HEK293 (cell line): ENCODE results near the gene SET.

Source experiments
- CTCF ChIA-PET: fragments of 350-600 bp; formaldehyde crosslinking; extraction: SDS; loops from one replicate; lab custom pipeline; 2021; ENCODE audit warnings: antibody characterized with exemption; lab: Yijun Ruan, JAX
- POLR2A ChIA-PET: fragments of 300-600 bp; formaldehyde crosslinking; extraction: SDS; loops from one replicate; lab custom pipeline; 2020; ENCODE audit warnings: antibody characterized with exemption, inconsistent platforms; lab: Yijun Ruan, JAX
- H3K27ac ChIP-seq: fragments of 200-500 bp; sonication (Bioruptor generic); 2 replicates; pipeline ENCODE4 v1.5.1; 2014; ENCODE audit warnings: low read depth, low read length, control low read depth, inconsistent platforms; ENCODE audit errors: extremely low read depth
- H3K36me3 ChIP-seq, 2 experiments: fragments of 200-500 bp in 1 of 2; sonication (Bioruptor generic) in 1 of 2; 1 replicate in 1 of 2; 2 replicates in 1 of 2; pipeline ENCODE4 v1.5.1; 2014 to 2017; ENCODE audit warnings: inconsistent platforms in 2 of 2, low read length in 2 of 2; ENCODE audit not compliant: control insufficient read depth in 2 of 2, insufficient read depth in 1 of 2
- H3K4me1 ChIP-seq: fragments of 200-500 bp; sonication (Bioruptor generic); 2 replicates; pipeline ENCODE4 v1.5.1; 2014; ENCODE audit warnings: mild to moderate bottlenecking, low read length, inconsistent platforms; ENCODE audit not compliant: control insufficient read depth, insufficient read depth
- H3K4me3 ChIP-seq: 2 replicates; pipeline ENCODE4 v1.5.1; 2011; ENCODE audit warnings: low read depth, mild to moderate bottlenecking, control low read depth, low read length, moderate library complexity
- H3K9me3 ChIP-seq: fragments of 200-500 bp; sonication (Bioruptor generic); 2 replicates; pipeline ENCODE4 v1.5.1; 2014; ENCODE audit warnings: low read depth, low read length, inconsistent platforms; ENCODE audit not compliant: control insufficient read depth, insufficient read depth
- EGR2 ChIP-seq: fragments of 450-650 bp; formaldehyde crosslinking; IDR thresholded peaks from 2 replicates; pipeline ENCODE4 v1.5.1; 2016; ENCODE audit warnings: low read depth, missing biosample characterization, missing genetic modification characterization
- FEZF1 ChIP-seq: fragments of 450-650 bp; formaldehyde crosslinking; IDR thresholded peaks from 2 replicates; pipeline ENCODE4 v1.5.1; 2016; ENCODE audit warnings: missing biosample characterization, missing genetic modification characterization
- GFI1B ChIP-seq: fragments of 450-650 bp; formaldehyde crosslinking; IDR thresholded peaks from 2 replicates; pipeline ENCODE4 v1.5.1; 2016; ENCODE audit warnings: missing biosample characterization, missing genetic modification characterization
- GLIS1 ChIP-seq: fragments of 450-650 bp; formaldehyde crosslinking; IDR thresholded peaks from 2 replicates; pipeline ENCODE4 v1.5.1; 2016; ENCODE audit warnings: missing biosample characterization, missing genetic modification characterization
- HOXA7 ChIP-seq: sonication (generic); formaldehyde crosslinking; IDR thresholded peaks from 2 replicates; pipeline ENCODE4 v1.8.1; 2022; ENCODE audit warnings: missing genetic modification reagents, borderline replicate concordance
- PRDM10 ChIP-seq: fragments of 450-650 bp; formaldehyde crosslinking; IDR thresholded peaks from 2 replicates; pipeline ENCODE4 v1.5.1; 2016; ENCODE audit warnings: missing biosample characterization, missing genetic modification characterization
- PRDM2 ChIP-seq: fragments of 450-650 bp; formaldehyde crosslinking; IDR thresholded peaks from 2 replicates; pipeline ENCODE4 v1.5.1; 2016; ENCODE audit warnings: missing biosample characterization, missing genetic modification characterization, borderline replicate concordance
- SETDB1 ChIP-seq: IDR thresholded peaks from one replicate; pipeline ENCODE4 v1.6.1; 2017; ENCODE audit warnings: mild to moderate bottlenecking, low read length, moderate library complexity, mixed read lengths; ENCODE audit not compliant: insufficient read length
- SP3 ChIP-seq: fragments of 450-650 bp; formaldehyde crosslinking; IDR thresholded peaks from 2 replicates; pipeline ENCODE4 v1.5.1; 2016; ENCODE audit warnings: missing biosample characterization, missing genetic modification characterization
- TRIM28 ChIP-seq: IDR thresholded peaks from 2 replicates; pipeline ENCODE4 v1.6.1; 2011; ENCODE audit warnings: low read length, control low read depth, borderline replicate concordance
- YY2 ChIP-seq: fragments of 450-650 bp; formaldehyde crosslinking; IDR thresholded peaks from 2 replicates; pipeline ENCODE4 v1.5.1; 2016; ENCODE audit warnings: missing biosample characterization, missing genetic modification characterization
- ZBTB17 ChIP-seq: fragments of 450-650 bp; formaldehyde crosslinking; IDR thresholded peaks from 2 replicates; pipeline ENCODE4 v1.5.1; 2016; ENCODE audit warnings: missing biosample characterization, missing genetic modification characterization
- ZBTB48 ChIP-seq: fragments of 450-650 bp; formaldehyde crosslinking; IDR thresholded peaks from 2 replicates; pipeline ENCODE4 v1.5.1; 2016; ENCODE audit warnings: missing biosample characterization, missing genetic modification characterization
- ZFHX2 ChIP-seq: fragments of 450-650 bp; formaldehyde crosslinking; conservative IDR thresholded peaks from 2 replicates; pipeline ENCODE4 v1.5.1; 2016; ENCODE audit warnings: missing biosample characterization, missing genetic modification characterization
- ZNF274 ChIP-seq, 2 experiments: fragments of 200-500 bp in 1 of 2; fragments of 450-650 bp in 1 of 2; sonication (Bioruptor generic) in 1 of 2; formaldehyde crosslinking in 1 of 2; IDR thresholded peaks; 2 replicates each; pipeline versions ENCODE4 v1.5.1 to v1.6.1; 2014 to 2016; ENCODE audit warnings: borderline replicate concordance in 1 of 2, inconsistent platforms in 1 of 2, low read length in 1 of 2, missing biosample characterization in 1 of 2, missing genetic modification characterization in 1 of 2
- ZNF324 ChIP-seq: fragments of 450-650 bp; formaldehyde crosslinking; IDR thresholded peaks from 2 replicates; pipeline ENCODE4 v1.5.1; 2016; ENCODE audit warnings: missing biosample characterization, missing genetic modification characterization
- ZNF350 ChIP-seq: fragments of 450-650 bp; formaldehyde crosslinking; IDR thresholded peaks from 2 replicates; pipeline ENCODE4 v1.5.0; 2017; ENCODE audit warnings: missing biosample characterization, mild to moderate bottlenecking, missing genetic modification characterization
- ZNF37A ChIP-seq: fragments of 450-650 bp; IDR thresholded peaks from 2 replicates; pipeline ENCODE4 v1.5.1; 2018; ENCODE audit warnings: missing biosample characterization, missing genetic modification characterization
- ZNF449 ChIP-seq: fragments of 450-650 bp; formaldehyde crosslinking; IDR thresholded peaks from 2 replicates; pipeline ENCODE4 v1.5.1; 2017; ENCODE audit warnings: missing biosample characterization, mild to moderate bottlenecking, missing genetic modification characterization, moderate library complexity
- ZNF544 ChIP-seq: fragments of 450-650 bp; formaldehyde crosslinking; IDR thresholded peaks from 2 replicates; pipeline ENCODE4 v1.5.0; 2017; ENCODE audit warnings: missing biosample characterization, missing genetic modification characterization
- ZNF558 ChIP-seq: fragments of 450-650 bp; formaldehyde crosslinking; IDR thresholded peaks from 2 replicates; pipeline ENCODE4 v1.5.1; 2016; ENCODE audit warnings: missing biosample characterization, missing genetic modification characterization
- ZNF600 ChIP-seq: fragments of 450-650 bp; formaldehyde crosslinking; IDR thresholded peaks from 2 replicates; pipeline ENCODE4 v1.5.1; 2016; ENCODE audit warnings: missing biosample characterization, missing genetic modification characterization
- ZNF621 ChIP-seq: fragments of 450-650 bp; formaldehyde crosslinking; IDR thresholded peaks from 2 replicates; pipeline ENCODE4 v1.5.1; 2017; ENCODE audit warnings: missing biosample characterization, missing genetic modification characterization
- ZNF664 ChIP-seq: fragments of 450-650 bp; formaldehyde crosslinking; IDR thresholded peaks from 2 replicates; pipeline ENCODE4 v1.5.1; 2016; ENCODE audit warnings: missing biosample characterization, missing genetic modification characterization
- ZNF747 ChIP-seq: fragments of 450-650 bp; formaldehyde crosslinking; IDR thresholded peaks from 2 replicates; pipeline ENCODE4 v1.5.1; 2016; ENCODE audit warnings: missing biosample characterization, missing genetic modification characterization
- ZNF843 ChIP-seq: fragments of 450-650 bp; formaldehyde crosslinking; IDR thresholded peaks from 2 replicates; pipeline ENCODE4 v1.5.1; 2016; ENCODE audit warnings: missing biosample characterization, missing genetic modification characterization
- ZSCAN30 ChIP-seq: fragments of 450-650 bp; IDR thresholded peaks from 2 replicates; pipeline ENCODE4 v1.5.1; 2018; ENCODE audit warnings: missing biosample characterization, mild to moderate bottlenecking, missing genetic modification characterization, moderate library complexity

The SET gene

GRCh38 chr9:128703616-128704355, 14.8 kb downstream of the SET start:
- peak overlapping the region; percentile 80; the same call in 1 of the 2 replicates for H3K27ac ChIP-seq
- H3K4me1 ChIP-seq = no peaks in the 10 kb centered on the region
- ChIA-PET CTCF (interaction anchor here (1.3 to 1.4 kb wide), 2 partner anchors 13 to 69 kb away, joined by 3 read pairs; no protein-coding TSS in a partner anchor), POLR2A (interaction anchor here (0.6 to 3.7 kb wide), 3 partner anchors 15 to 82 kb away, joined by 3 to 22 read pairs (median 4); partner anchors contain the start of genes SET and ZDHHC12)
- no peaks in the 10 kb centered on the region for H3K9me3 ChIP-seq
- peak overlapping the region; percentile 79 for H3K4me3 ChIP-seq
- H3K36me3 ChIP-seq = peaks cover 0 to 27% of the 10 kb centered on the region in 2 experiments; a peak in 2 of 3 replicates
- TF ChIP-seq ZNF449 (tag by site-specific recombination) = peak; percentile 70
- no peak for TF ChIP-seq ZNF843 (tag by site-specific recombination)
- no peak for TF ChIP-seq ZNF558 (tag by site-specific recombination)
- no peak for TF ChIP-seq FEZF1 (tag by site-specific recombination)
- no peak for TF ChIP-seq ZNF544
- TF ChIP-seq TRIM28 = no peak
- 0 out of 2 replicates have a peak, but pooled peaks have one; percentile 4 for TF ChIP-seq YY2 (tag by site-specific recombination)
- TF ChIP-seq ZNF37A (tag by site-specific recombination) = no peak
- 0 out of 2 replicates have a peak, but pooled peaks have one; percentile 32 for TF ChIP-seq SP3 (tag by site-specific recombination)
- no peak for TF ChIP-seq ZNF621
- no peak for TF ChIP-seq ZSCAN30 (tag by site-specific recombination)
- no peak for TF ChIP-seq EGR2 (tag by site-specific recombination)
- TF ChIP-seq ZNF324 (tag by site-specific recombination) = no peak
- TF ChIP-seq ZNF664 (tag by site-specific recombination) = no peak
- TF ChIP-seq ZFHX2 (tag by site-specific recombination) = 0 out of 2 replicates have a peak, but pooled peaks have one; percentile 4
- no peak for TF ChIP-seq SETDB1
- TF ChIP-seq GFI1B (tag by site-specific recombination) = 0 out of 2 replicates have a peak, but pooled peaks have one; percentile 4
- TF ChIP-seq GLIS1 = no peak
- no peak for TF ChIP-seq HOXA7 (CRISPR knock-in tag)
- 0 out of 2 replicates have a peak, but pooled peaks have one; percentile 4 for TF ChIP-seq ZBTB17 (tag by site-specific recombination)
- TF ChIP-seq ZNF274 (IDR thresholded peaks at IDR 0.05; ENCODE audit: low read length) = no peak
- no peak for TF ChIP-seq ZNF274 (tag by site-specific recombination; IDR thresholded peaks at IDR 0.05; ENCODE audit: borderline replicate concordance)
- no peak for TF ChIP-seq PRDM2 (tag by site-specific recombination)
- TF ChIP-seq ZBTB48 (tag by site-specific recombination) = no peak
- 0 out of 2 replicates have a peak, but pooled peaks have one; percentile 49 for TF ChIP-seq PRDM10 (tag by site-specific recombination)
- 0 out of 2 replicates have a peak, but pooled peaks have one; percentile 5 for TF ChIP-seq ZNF600 (tag by site-specific recombination)
- TF ChIP-seq ZNF747 (tag by site-specific recombination) = no peak
- TF ChIP-seq ZNF350 (tag by site-specific recombination) = no peak
